NCI-H446 treated with DMSO at 0.1 percent for 48 hours (cell line): ENCODE measurements around the gene STPG2.
"Not testable (repeated sequence)": the region's sequence is repeated elsewhere in the genome, so short reads cannot be mapped to it uniquely, and the experiment has no call there.

Source experiments
- DNase-seq: peaks from one replicate; lab custom pipeline; 2025; lab: John Stamatoyannopoulos, UW

Gene STPG2

GRCh38 chr4:97942951-97943350 is 200.3 kb downstream of the STPG2 start:
- DNase-seq: no peak

GRCh38 chr4:97942137-97942536 is 201.1 kb downstream of the STPG2 start:
- no peak for DNase-seq

GRCh38 chr4:97938141-97938540 is 205.1 kb downstream of the STPG2 start:
- no peak for DNase-seq

- DNase-seq: no peak
Measured at GRCh38 chr4:97924341-97924958, 218.8 kb downstream of the STPG2 start.

GRCh38 chr4:97923096-97923495 is 220.2 kb downstream of the STPG2 start:
- DNase-seq: no peak

- no peak for DNase-seq
Measured at GRCh38 chr4:97917115-97917514, 226.2 kb downstream of the STPG2 start.

GRCh38 chr4:97912156-97912555 is 231.1 kb downstream of the STPG2 start:
- DNase-seq: no peak

GRCh38 chr4:97911236-97911906 is 231.9 kb downstream of the STPG2 start:
- DNase-seq: no peak

GRCh38 chr4:97910005-97910404 is 233.3 kb downstream of the STPG2 start:
- no peak for DNase-seq

- DNase-seq: not testable (repeated sequence)
Measured at GRCh38 chr4:97903436-97904189, 239.7 kb downstream of the STPG2 start.

- DNase-seq: no peak
Measured at GRCh38 chr4:97900229-97900628, 243.0 kb downstream of the STPG2 start.

GRCh38 chr4:97892592-97893266 is 250.5 kb downstream of the STPG2 start:
- DNase-seq: no peak

GRCh38 chr4:97879942-97880341 is 263.3 kb downstream of the STPG2 start:
- no peak for DNase-seq

- no peak for DNase-seq
Measured at GRCh38 chr4:97868097-97868496, 275.2 kb downstream of the STPG2 start.

- no peak for DNase-seq
Measured at GRCh38 chr4:97867557-97868091, 275.7 kb downstream of the STPG2 start.

GRCh38 chr4:97866821-97867556 is 276.3 kb downstream of the STPG2 start:
- no peak for DNase-seq

- no peak for DNase-seq
Measured at GRCh38 chr4:97851115-97851514, 292.2 kb downstream of the STPG2 start.

- no peak for DNase-seq
Measured at GRCh38 chr4:97845758-97846157, 297.5 kb downstream of the STPG2 start.

- DNase-seq: no peak
Measured at GRCh38 chr4:97841512-97841911, 301.8 kb downstream of the STPG2 start.

GRCh38 chr4:97836662-97837061 is 306.6 kb downstream of the STPG2 start:
- DNase-seq: no peak

GRCh38 chr4:97828646-97829045 is 314.6 kb downstream of the STPG2 start:
- no peak for DNase-seq

GRCh38 chr4:97819294-97819693 is 324.0 kb downstream of the STPG2 start:
- no peak for DNase-seq
